HepG2 (cell line): ENCODE data around the gene CCSER1. TPM values are rescaled to one million over a fixed set of nuclear protein-coding genes. Genes with fewer than 3 reads are reported as not detected.

Experiments
- ATAC-seq: fragments of 200-7000 bp; cut with Tn5 transposase; 3 replicates; pipeline ENCODE4 v1.9.1; 2020; ENCODE audit warnings: mild to moderate bottlenecking, moderate library complexity
- BruUV-seq: library from RNA; stranded (reverse); fragments of 400-500 nt; replicated peaks from 2 replicates; lab custom pipeline; 2021; lab: Mats Ljungman, UMichigan
- CTCF ChIA-PET: fragments of 300-600 bp; formaldehyde crosslinking; extraction: SDS; loops from one replicate; lab custom pipeline; 2021; ENCODE audit warnings: low total read pairs, inconsistent platforms, low intra/inter-chr PET ratio; lab: Yijun Ruan, JAX
- POLR2A ChIA-PET: fragments of 350-600 bp; sonication (Branson Sonifier 250); formaldehyde crosslinking; loops from one replicate; lab custom pipeline; 2020; ENCODE audit warnings: antibody characterized with exemption, inconsistent platforms; lab: Yijun Ruan, JAX
- DNase-seq: peaks from one replicate; pipeline ENCODE4 v3.0.0-alpha.2; 2015; ENCODE audit warnings: low spot score
- FAIRE-seq: peaks from 3 replicates; lab custom pipeline; 2011; peaks lifted over from hg19 to GRCh38; lab: Jason Lieb, UNC
- H2AFZ ChIP-seq: one replicate; pipeline ENCODE4 v1.6.1; 2011; ENCODE audit warnings: low read length, inconsistent platforms
- H3K27ac ChIP-seq: fragments of 300-600 bp; 3 replicates; pipeline ENCODE4 v1.8.0; 2011; ENCODE audit warnings: mixed run types, mild to moderate bottlenecking, mixed read lengths, low read length, inconsistent platforms; ENCODE audit not compliant: insufficient read depth; ENCODE audit errors: extremely low read length
- H3K27me3 ChIP-seq, 2 experiments: fragments of 200-600 bp in 1 of 2; 2 replicates in 1 of 2; 3 replicates in 1 of 2; pipeline versions ENCODE4 v1.6.0 to v1.8.0; 2011; ENCODE audit warnings: low read length in 2 of 2, mild to moderate bottlenecking in 2 of 2, moderate library complexity in 2 of 2, inconsistent platforms in 1 of 2; ENCODE audit not compliant: insufficient read depth in 2 of 2, control insufficient read depth in 1 of 2
- H3K36me3 ChIP-seq, 2 experiments: fragments of 200-600 bp in 1 of 2; replicated peaks in 1 of 2; 2 replicates in 1 of 2; 3 replicates in 1 of 2; pipeline versions ENCODE4 v1.5.1 to v1.8.0; 2011; ENCODE audit warnings: low read length in 2 of 2, inconsistent platforms in 1 of 2; ENCODE audit not compliant: insufficient read depth in 2 of 2, control insufficient read depth in 1 of 2
- H3K4me1 ChIP-seq: 2 replicates; pipeline ENCODE4 v1.5.1; 2012; ENCODE audit warnings: low read length, inconsistent platforms; ENCODE audit not compliant: insufficient read depth
- H3K4me2 ChIP-seq: 2 replicates; pipeline ENCODE4 v1.6.0; 2011; ENCODE audit warnings: low read depth, low read length, inconsistent platforms
- H3K4me3 ChIP-seq, 3 experiments: fragments of 200-600 bp in 1 of 3; sonication (generic), shearing (Covaris generic) in 1 of 3; replicated peaks in 1 of 3; 2 replicates each; pipeline ENCODE4 v1.5.1; 2011 to 2016; ENCODE audit warnings: low read length in 3 of 3, inconsistent platforms in 2 of 3, low read depth in 2 of 3, mild to moderate bottlenecking in 2 of 3, control low read depth in 1 of 3, mixed read lengths in 1 of 3; ENCODE audit not compliant: insufficient read depth in 1 of 3
- H3K79me2 ChIP-seq: one replicate; pipeline ENCODE4 v1.6.1; 2011; ENCODE audit warnings: low read length, inconsistent platforms; ENCODE audit not compliant: insufficient read depth
- H3K9ac ChIP-seq: 2 replicates; pipeline ENCODE4 v1.6.0; 2011; ENCODE audit warnings: mild to moderate bottlenecking, low read depth, low read length, inconsistent platforms; ENCODE audit not compliant: insufficient read depth
- H3K9me3 ChIP-seq: 2 replicates; pipeline ENCODE4 v1.5.1; 2012; ENCODE audit warnings: mild to moderate bottlenecking, low read length
- H4K20me1 ChIP-seq: 2 replicates; pipeline ENCODE4 v1.6.0; 2011; ENCODE audit warnings: inconsistent platforms, mild to moderate bottlenecking, low read length, moderate library complexity; ENCODE audit not compliant: insufficient read depth
- ARID2 ChIP-seq: sonication (generic); formaldehyde crosslinking; IDR thresholded peaks from 2 replicates; pipeline ENCODE4 v1.8.1; 2022; ENCODE audit warnings: mild to moderate bottlenecking, missing genetic modification reagents, borderline replicate concordance
- ELF1 ChIP-seq: sonication (generic); formaldehyde crosslinking; IDR thresholded peaks from 2 replicates; pipeline ENCODE4 v1.4.0; 2020; ENCODE audit warnings: missing genetic modification reagents
- ELF4 ChIP-seq: sonication (generic); formaldehyde crosslinking; IDR thresholded peaks from 2 replicates; pipeline ENCODE4 v1.5.0; 2020; ENCODE audit warnings: missing genetic modification reagents, mild to moderate bottlenecking, moderate library complexity, borderline replicate concordance
- MAZ ChIP-seq, 2 experiments: sonication (generic) in 1 of 2; formaldehyde crosslinking in 1 of 2; IDR thresholded peaks; 2 replicates each; pipeline versions ENCODE4 v1.5.0 to v1.6.1; 2012 to 2020; ENCODE audit warnings: low read depth in 2 of 2, mild to moderate bottlenecking in 2 of 2, borderline replicate concordance in 1 of 2, improper control_type of control experiment in 1 of 2, low read length in 1 of 2, missing genetic modification reagents in 1 of 2, moderate library complexity in 1 of 2
- NFKBIZ ChIP-seq: IDR thresholded peaks from 2 replicates; pipeline ENCODE4 v1.6.1; 2018; ENCODE audit warnings: missing genetic modification reagents, missing compliant biosample characterization
- PHB2 ChIP-seq: fragments of 450-650 bp; IDR thresholded peaks from 2 replicates; pipeline ENCODE4 v1.6.1; 2018; ENCODE audit not compliant: partially characterized antibody
- PPARG ChIP-seq: conservative IDR thresholded peaks from 2 replicates; pipeline ENCODE4 v1.6.1; 2016; ENCODE audit warnings: missing biosample characterization, missing genetic modification reagents
- ZBTB37 ChIP-seq: sonication (generic); formaldehyde crosslinking; IDR thresholded peaks from 2 replicates; pipeline ENCODE4 v1.4.0; 2020; ENCODE audit warnings: mild to moderate bottlenecking, missing genetic modification reagents
- ZNF160 ChIP-seq: sonication (generic); formaldehyde crosslinking; IDR thresholded peaks from 2 replicates; pipeline ENCODE4 v1.8.0; 2022; ENCODE audit warnings: mild to moderate bottlenecking, inconsistent platforms, missing genetic modification reagents
- ZNF3 ChIP-seq: IDR thresholded peaks from 2 replicates; pipeline ENCODE4 v1.7.0; 2017; ENCODE audit warnings: inconsistent platforms
- ZNF367 ChIP-seq: sonication (generic); formaldehyde crosslinking; IDR thresholded peaks from 2 replicates; pipeline ENCODE4 v1.4.0; 2020; ENCODE audit warnings: missing genetic modification reagents, borderline replicate concordance
- ZNF569 ChIP-seq: sonication (generic); formaldehyde crosslinking; IDR thresholded peaks from 2 replicates; pipeline ENCODE4 v1.5.0; 2020; ENCODE audit warnings: mild to moderate bottlenecking, missing genetic modification reagents, moderate library complexity, borderline replicate concordance
- ZNF720 ChIP-seq: sonication (generic); formaldehyde crosslinking; IDR thresholded peaks from 2 replicates; pipeline ENCODE4 v1.4.0; 2020; ENCODE audit warnings: missing genetic modification reagents
- WGBS: methylation state at CpG from one replicate; pipeline ENCODE4 v1.1.6; 2017; ENCODE audit warnings: low lambda C conversion rate; 5-methylcytosine and 5-hydroxymethylcytosine counted together
- in situ Hi-C: cut with HindIII; loops from 2 replicates; pipeline ENCODE4 v1.10.0; 2017; ENCODE audit warnings: low pct_unique_long_range_greater_than_20kb; ENCODE audit not compliant: extremely low pct_ligation_motif_present
- intact Hi-C: fragments of 100-400 bp; cut with micrococcal nuclease; formaldehyde crosslinking; loops from one replicate; pipeline ENCODE4 v1.10.0; 2022; ENCODE audit not compliant: unreplicated experiment
- polyA plus RNA-seq, 8 experiments: library from polyadenylated mRNA; depleted of rRNA in 3 of 8; stranded (reverse) in 7 of 8; unstranded in 1 of 8; fragments of >200 nt; fragmentation: Illumina TruSeq in 4 of 8; extraction: Trizol in 4 of 8; gene quantifications; 2 replicates each; pipeline versions ENCODE4 v1.2.1 to v1.2.3, GENCODE V29; 2011 to 2016; ENCODE audit warnings: low read depth in 4 of 8, missing spikeins in 1 of 8, mixed read lengths in 1 of 8; ENCODE audit not compliant: insufficient read depth in 1 of 8
- total RNA-seq, 5 experiments: library from RNA; depleted of rRNA; stranded (reverse); fragments of >200 nt; fragmentation: Illumina TruSeq; extraction: Trizol; gene quantifications; 2 replicates each; pipeline ENCODE4 v1.2.3, GENCODE V29; 2016; ENCODE audit warnings: low read depth in 1 of 5
- TF ChIP-seq, protein P1 (sequence below): IDR thresholded peaks from 2 replicates; pipeline ENCODE4 v1.6.1; 2016
- TF ChIP-seq, protein P2 (sequence below): sonication (generic); formaldehyde crosslinking; IDR thresholded peaks from 2 replicates; pipeline ENCODE4 v1.4.0; 2020; ENCODE audit warnings: mild to moderate bottlenecking, missing genetic modification reagents

The CCSER1 gene
- total and polyA plus RNA-seq, 2 of the 13 experiments (the other 11 are each of a cell fraction or from before 2014, with no cell fraction given): not detected

GRCh38 chr4:91470671-91471070, 1343.5 kb downstream of the CCSER1 start:
- no peak overlapping the region for H3K9ac ChIP-seq
- intact Hi-C loops: no loop called here
- no peak for ATAC-seq
- no peaks in the 10 kb centered on the region for H3K9me3 ChIP-seq
- no peaks in the 10 kb centered on the region for H3K79me2 ChIP-seq
- no peaks in the 10 kb centered on the region for H3K36me3 ChIP-seq
- H3K27me3 ChIP-seq: no peaks in the 10 kb centered on the region
- ChIA-PET CTCF (no interaction called here), POLR2A (no interaction called here)
- DNase-seq: no peak
- in situ Hi-C loops: no loop called here
- H3K27ac ChIP-seq: no peak overlapping the region
- H3K4me1 ChIP-seq: no peaks in the 10 kb centered on the region
- no peak for TF ChIP-seq ZNF569 (CRISPR knock-in tag)
- TF ChIP-seq ELF1 (CRISPR knock-in tag): no peak
- no peak for TF ChIP-seq NFKBIZ (CRISPR knock-in tag)
- TF ChIP-seq PPARG (CRISPR knock-in tag): no peak
- no peak for TF ChIP-seq MAZ (IDR thresholded peaks at IDR 0.05; ENCODE audit: borderline replicate concordance, low read depth, low read length)
- no peak for TF ChIP-seq MAZ (CRISPR knock-in tag; IDR thresholded peaks at IDR 0.05; ENCODE audit: low read depth)
- TF ChIP-seq, protein P1, sequence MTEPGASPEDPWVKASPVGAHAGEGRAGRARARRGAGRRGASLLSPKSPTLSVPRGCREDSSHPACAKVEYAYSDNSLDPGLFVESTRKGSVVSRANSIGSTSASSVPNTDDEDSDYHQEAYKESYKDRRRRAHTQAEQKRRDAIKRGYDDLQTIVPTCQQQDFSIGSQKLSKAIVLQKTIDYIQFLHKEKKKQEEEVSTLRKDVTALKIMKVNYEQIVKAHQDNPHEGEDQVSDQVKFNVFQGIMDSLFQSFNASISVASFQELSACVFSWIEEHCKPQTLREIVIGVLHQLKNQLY (CRISPR knock-in tag): no peak
- TF ChIP-seq PHB2: no peak
- no peak for TF ChIP-seq ARID2 (CRISPR knock-in tag)
- TF ChIP-seq ZBTB37 (CRISPR knock-in tag): no peak
- no peak for TF ChIP-seq ZNF720
- no peak for TF ChIP-seq ZNF160 (CRISPR knock-in tag)
- TF ChIP-seq, protein P2, sequence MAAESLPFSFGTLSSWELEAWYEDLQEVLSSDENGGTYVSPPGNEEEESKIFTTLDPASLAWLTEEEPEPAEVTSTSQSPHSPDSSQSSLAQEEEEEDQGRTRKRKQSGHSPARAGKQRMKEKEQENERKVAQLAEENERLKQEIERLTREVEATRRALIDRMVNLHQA (CRISPR knock-in tag): no peak
- no peak for TF ChIP-seq ELF4 (CRISPR knock-in tag)
- TF ChIP-seq ZNF3 (CRISPR knock-in tag): no peak
- TF ChIP-seq ZNF367 (CRISPR knock-in tag): no peak
- H2AFZ ChIP-seq: no peak overlapping the region
- no TSS peak for BruUV-seq
- H3K4me3 ChIP-seq: no peak overlapping the region
- FAIRE-seq: no peak
- H4K20me1 ChIP-seq: no peaks in the 10 kb centered on the region
- WGBS: 2% methylated on average over 2 of the region's 2 CpGs
- H3K4me2 ChIP-seq: no peak overlapping the region
